Neural cell (in vitro differentiated cells): ENCODE measurements around the gene B4GALT5. TPM values are rescaled to one million over a fixed set of nuclear protein-coding genes. Genes with fewer than 3 reads are reported as not detected.

Experiments used
- H2AFZ ChIP-seq: fragments of 200-600, 300-800 bp; sonication (generic), shearing (Covaris generic); 2 replicates; pipeline ENCODE4 v1.6.0; 2014; ENCODE audit warnings: low read depth, mild to moderate bottlenecking, antibody characterized with exemption, low read length, moderate library complexity
- H3F3A ChIP-seq: fragments of 200-600 bp; shearing (Covaris generic); 2 replicates; pipeline ENCODE4 v1.6.1; 2016; ENCODE audit warnings: mild to moderate bottlenecking, moderate library complexity, mixed read lengths, antibody characterized with exemption, low read length; ENCODE audit not compliant: insufficient read depth, poor library complexity, severe bottlenecking
- H3K27ac ChIP-seq: fragments of 200-600, 300-800 bp; sonication (generic), shearing (Covaris generic); 2 replicates; pipeline ENCODE4 v1.5.1; 2014; ENCODE audit warnings: mild to moderate bottlenecking, low read length, moderate library complexity
- H3K27me3 ChIP-seq: fragments of 300-800, 200-600 bp; sonication (generic), shearing (Covaris generic); 2 replicates; pipeline ENCODE4 v1.6.0; 2014; ENCODE audit warnings: mild to moderate bottlenecking, low read depth, low read length, moderate library complexity; ENCODE audit not compliant: insufficient read depth
- H3K36me3 ChIP-seq: fragments of 300-800, 200-600 bp; sonication (generic), shearing (Covaris generic); 2 replicates; pipeline ENCODE4 v1.5.1; 2014; ENCODE audit warnings: mild to moderate bottlenecking, antibody characterized with exemption, low read length, moderate library complexity; ENCODE audit not compliant: insufficient read depth
- H3K4me2 ChIP-seq: fragments of 300-800, 200-600 bp; sonication (generic), shearing (Covaris generic); 2 replicates; pipeline ENCODE4 v1.6.0; 2014; ENCODE audit warnings: mild to moderate bottlenecking, low read length
- H3K4me3 ChIP-seq: fragments of 300-800, 200-600 bp; sonication (generic), shearing (Covaris generic); 2 replicates; pipeline ENCODE4 v1.5.1; 2014; ENCODE audit warnings: mild to moderate bottlenecking, low read length, moderate library complexity
- H3K79me2 ChIP-seq: fragments of 200-600 bp; shearing (Covaris generic); replicated peaks from 2 replicates; pipeline ENCODE4 v1.6.0; 2014; ENCODE audit warnings: mild to moderate bottlenecking, low read length, moderate library complexity; ENCODE audit not compliant: insufficient read depth
- H3K9ac ChIP-seq: fragments of 300-800, 200-600 bp; sonication (generic), shearing (Covaris generic); 2 replicates; pipeline ENCODE4 v1.6.1; 2016; ENCODE audit warnings: mild to moderate bottlenecking, low read length, mixed read lengths
- H3K9me2 ChIP-seq: fragments of 200-600 bp; shearing (Covaris generic); 2 replicates; pipeline ENCODE4 v1.6.1; 2016; ENCODE audit warnings: mild to moderate bottlenecking, low read length, mixed read lengths; ENCODE audit not compliant: insufficient read depth
- H3K9me3 ChIP-seq: fragments of 200-600, 300-800 bp; sonication (generic), shearing (Covaris generic); 2 replicates; pipeline ENCODE4 v1.6.1; 2016; ENCODE audit warnings: mild to moderate bottlenecking, mixed run types, low read length, moderate library complexity, mixed read lengths
- H4K20me1 ChIP-seq: fragments of 200-600 bp; shearing (Covaris generic); 2 replicates; pipeline ENCODE4 v1.6.1; 2016; ENCODE audit warnings: mild to moderate bottlenecking, mixed run types; ENCODE audit not compliant: insufficient read depth
- CTCF ChIP-seq: fragments of 450-650 bp; IDR thresholded peaks from 2 replicates; pipeline ENCODE4 v1.5.1; 2014; ENCODE audit warnings: antibody characterized with exemption, mild to moderate bottlenecking, moderate library complexity; ENCODE audit not compliant: poor library complexity, severe bottlenecking
- EP300 ChIP-seq: fragments of 450-650 bp; conservative IDR thresholded peaks from 2 replicates; pipeline ENCODE4 v1.6.1; 2014; ENCODE audit warnings: antibody characterized with exemption, mild to moderate bottlenecking, moderate library complexity; ENCODE audit not compliant: poor library complexity, severe bottlenecking
- EZH2 ChIP-seq: fragments of 200-600, 300-800 bp; shearing (Covaris generic), sonication (generic); IDR thresholded peaks from 2 replicates; pipeline ENCODE4 v1.6.1; 2014; ENCODE audit warnings: antibody characterized with exemption, low read length, borderline replicate concordance, mild to moderate bottlenecking; ENCODE audit not compliant: insufficient read depth, poor library complexity, severe bottlenecking
- MXI1 ChIP-seq: fragments of 450-650 bp; conservative IDR thresholded peaks from 2 replicates; pipeline ENCODE4 v1.6.1; 2014; ENCODE audit warnings: antibody characterized with exemption, mild to moderate bottlenecking; ENCODE audit not compliant: poor library complexity, severe bottlenecking
- POLR2AphosphoS5 ChIP-seq: IDR thresholded peaks from 2 replicates; pipeline ENCODE4 v1.6.1; 2012
- RAD21 ChIP-seq: fragments of 450-650 bp; conservative IDR thresholded peaks from 2 replicates; pipeline ENCODE4 v1.6.1; 2014; ENCODE audit warnings: antibody characterized with exemption, mild to moderate bottlenecking, moderate library complexity
- REST ChIP-seq: IDR thresholded peaks from 2 replicates; pipeline ENCODE4 v1.6.1; 2012; ENCODE audit warnings: borderline replicate concordance
- SMC3 ChIP-seq: fragments of 450-650 bp; conservative IDR thresholded peaks from 2 replicates; pipeline ENCODE4 v1.6.1; 2014; ENCODE audit warnings: antibody characterized with exemption, mild to moderate bottlenecking, moderate library complexity; ENCODE audit not compliant: poor library complexity
- TAF1 ChIP-seq: IDR thresholded peaks from 2 replicates; pipeline ENCODE4 v1.6.1; 2012; ENCODE audit warnings: low read depth
- polyA plus RNA-seq: library from polyadenylated mRNA; depleted of rRNA; stranded (reverse); fragments of >200 nt; gene quantifications from 2 replicates; pipeline ENCODE4 v1.2.3, GENCODE V29; 2014

The B4GALT5 gene
- polyA plus RNA-seq, 1 donor from 2014 or later, result 34.7 TPM

- Histone ChIP-seq H3K9me2 (no peaks in the 10 kb centered on the region), H3K27me3 (no peaks in the 10 kb centered on the region), H2AFZ (no peak overlapping the region), H3K9ac (no peak overlapping the region), H3K36me3 (no peaks in the 10 kb centered on the region), H3F3A (no peaks in the 10 kb centered on the region), H3K9me3 (no peaks in the 10 kb centered on the region), H4K20me1 (peaks cover 4% of the 10 kb centered on the region), H3K4me2 (no peak overlapping the region), H3K27ac (no peak overlapping the region), H3K79me2 (peaks cover 31% of the 10 kb centered on the region), H3K4me3 (no peak overlapping the region)
- no peak for TF ChIP-seq REST
Measured at GRCh38 chr20:49682798-49683197, 30.9 kb downstream of the B4GALT5 start.

GRCh38 chr20:49682278-49682677 lies 31.4 kb downstream of the B4GALT5 start:
- H3K27ac ChIP-seq, result no peak overlapping the region
- H3K36me3 ChIP-seq, result no peaks in the 10 kb centered on the region
- no peak overlapping the region for H3K4me2 ChIP-seq
- H3K9me2 ChIP-seq, result no peaks in the 10 kb centered on the region
- no peak for TF ChIP-seq POLR2AphosphoS5
- no peak for TF ChIP-seq CTCF
- TF ChIP-seq EZH2, result no peak
- no peak for TF ChIP-seq REST
- TF ChIP-seq RAD21, result no peak
- no peak for TF ChIP-seq MXI1
- TF ChIP-seq SMC3, result no peak
- TF ChIP-seq EP300, result no peak
- no peak for TF ChIP-seq TAF1
- H3K9ac ChIP-seq, result no peak overlapping the region
- peaks cover 4% of the 10 kb centered on the region for H4K20me1 ChIP-seq
- H3K27me3 ChIP-seq, result no peaks in the 10 kb centered on the region
- H2AFZ ChIP-seq, result no peak overlapping the region
- no peak overlapping the region for H3K4me3 ChIP-seq
- H3K79me2 ChIP-seq, result peaks cover 31% of the 10 kb centered on the region
- no peaks in the 10 kb centered on the region for H3F3A ChIP-seq
- no peaks in the 10 kb centered on the region for H3K9me3 ChIP-seq
